ENCODE results near the gene GLCCI1. TPM values are rescaled to one million over a fixed set of nuclear protein-coding genes. Genes with fewer than 3 reads are reported as not detected.
A peak's percentile ranks its signal among the peaks of the same experiment; 100 is the strongest.

GLCCI1 gene
- total RNA-seq, 6 experiments from 2014 or later: 2.4 to 11.1 (median 5.0) TPM

- 70% methylated on average over 1 of the region's 1 CpG for WGBS (ENCODE audit: insufficient coverage, low coverage, low lambda C conversion rate, missing lambda C conversion rate)
Measured at GRCh38 chr7:8017423-8017822, 48.8 kb downstream of the GLCCI1 start.

GRCh38 chr7:8018961-8019360 is 50.4 kb downstream of the GLCCI1 start:
- H3K9me3 ChIP-seq: no peaks in the 10 kb centered on the region
- TF ChIP-seq CTCF (IDR thresholded peaks at IDR 0.05) (no peak), POLR2A (IDR thresholded peaks at IDR 0.05) (no peak)
- 73% methylated on average over 1 of the region's 1 CpG for WGBS (ENCODE audit: insufficient coverage, low coverage, low lambda C conversion rate, missing lambda C conversion rate)
- no peaks in the 10 kb centered on the region for H3K27me3 ChIP-seq
- ATAC-seq (no peak), DNase-seq (no peak)
- intact Hi-C loops (cut with DNase I): no loop called here
- H3K4me1 ChIP-seq: peaks cover 0 to 16% (median 0%) of the 10 kb centered on the region in 4 donors
- H3K36me3 ChIP-seq: no peaks in the 10 kb centered on the region
- no peak overlapping the region for H3K4me3 ChIP-seq
- no peak overlapping the region for H3K27ac ChIP-seq

More at GRCh38 chr7:8017423-8017822, 48.8 kb downstream of the GLCCI1 start:
- Histone ChIP-seq H3K36me3 (no peaks in the 10 kb centered on the region), H3K27me3 (no peaks in the 10 kb centered on the region), H3K9me3 (no peaks in the 10 kb centered on the region), H3K27ac (no peak overlapping the region), H3K4me1 (peaks cover 0 to 1% (median 0%) of the 10 kb centered on the region in 4 donors), H3K4me3 (no peak overlapping the region)
- intact Hi-C loops (cut with DNase I): no loop called here
- no peak for DNase-seq
- ATAC-seq: no peak
- no peak for TF ChIP-seq POLR2A (IDR thresholded peaks at IDR 0.05)
- TF ChIP-seq CTCF (IDR thresholded peaks at IDR 0.05): no peak

- Histone ChIP-seq H3K9me3 (no peaks in the 10 kb centered on the region), H3K4me1 (peaks cover 0 to 19% (median 0%) of the 10 kb centered on the region in 4 donors), H3K27me3 (no peaks in the 10 kb centered on the region), H3K36me3 (no peaks in the 10 kb centered on the region), H3K27ac (peak overlapping the region in 2 of 3 donors; percentile 0 to 25), H3K4me3 (no peak overlapping the region)
- intact Hi-C loops (cut with DNase I): no loop called here
- ATAC-seq (peak in 3 of 4 donors; percentile 34 to 82 (median 50)), DNase-seq (no peak)
- TF ChIP-seq POLR2A (IDR thresholded peaks at IDR 0.05) (no peak), CTCF (IDR thresholded peaks at IDR 0.05) (no peak)
- WGBS (ENCODE audit: insufficient coverage, low coverage, low lambda C conversion rate, missing lambda C conversion rate): 33% methylated on average over 1 of the region's 1 CpG
Measured at GRCh38 chr7:8022628-8023027, 54.0 kb downstream of the GLCCI1 start.

- Histone ChIP-seq H3K4me3 (no peak overlapping the region), H3K27me3 (no peaks in the 10 kb centered on the region), H3K27ac (no peak overlapping the region), H3K36me3 (no peaks in the 10 kb centered on the region), H3K4me1 (no peaks in the 10 kb centered on the region), H3K9me3 (no peaks in the 10 kb centered on the region)
- WGBS (ENCODE audit: insufficient coverage, low coverage, low lambda C conversion rate, missing lambda C conversion rate): 100% methylated on average over 1 of the region's 4 CpGs
- no peak for TF ChIP-seq POLR2A (IDR thresholded peaks at IDR 0.05)
- no peak for TF ChIP-seq CTCF (IDR thresholded peaks at IDR 0.05)
- no peak for DNase-seq
- ATAC-seq: peak; percentile 31 to 46 (median 41)
- intact Hi-C loops (cut with DNase I): no loop called here
Measured at GRCh38 chr7:8035192-8035591, 66.6 kb downstream of the GLCCI1 start.

Data from right lobe of liver (tissue), 6 donors.